Stomach (tissue), 9 donors: ENCODE data around the gene DBR1. TPM values are rescaled to one million over a fixed set of nuclear protein-coding genes. Genes with fewer than 3 reads are reported as not detected.
"Not testable (repeated sequence)": the region's sequence is repeated elsewhere in the genome, so short reads cannot be mapped to it uniquely, and the experiment has no call there.

Experiments
- DNase-seq, 2 donors: peaks; one replicate each; pipeline versions ENCODE4 v3.0.0 to v3.0.0-alpha.2; 2013 to 2019
- H3K27ac ChIP-seq, 5 donors: fragments of 200-600 bp in 4 of 5; sonication (generic) in 4 of 5; one replicate each; pipeline ENCODE4 v1.5.1; 2013 to 2019; ENCODE audit warnings: mild to moderate bottlenecking in 1 of 5, moderate library complexity in 1 of 5
- H3K27me3 ChIP-seq, 3 donors: fragments of 200-600 bp; sonication (generic); one replicate each; pipeline ENCODE4 v1.5.1; 2017 to 2019; ENCODE audit warnings: mixed run types in 1 of 3
- H3K36me3 ChIP-seq, 4 donors: fragments of 200-600 bp; sonication (generic); 1 replicate in 3 of 4; 2 replicates in 1 of 4; pipeline ENCODE4 v1.5.1; 2016 to 2019
- H3K4me1 ChIP-seq, 4 donors: fragments of 200-600 bp; sonication (generic); one replicate each; pipeline ENCODE4 v1.5.1; 2016 to 2019
- H3K4me3 ChIP-seq, 4 donors: fragments of 200-600 bp; sonication (generic) in 3 of 4; one replicate each; pipeline ENCODE4 v1.5.1; 2016 to 2019; ENCODE audit warnings: mild to moderate bottlenecking in 1 of 4
- H3K9me3 ChIP-seq, 4 donors: fragments of 200-600 bp; sonication (generic); one replicate each; pipeline ENCODE4 v1.5.1; 2016 to 2019
- CTCF ChIP-seq, 7 experiments: fragments of 450-650 bp in 4 of 7; fragments of 200-600 bp in 3 of 7; sonication (generic) in 3 of 7; IDR thresholded peaks; one replicate each; pipeline ENCODE4 v1.5.1; 2016 to 2019; ENCODE audit warnings: antibody characterized with exemption in 7 of 7, control low read depth in 2 of 7, mild to moderate bottlenecking in 1 of 7
- EP300 ChIP-seq: sonication (generic); formaldehyde crosslinking; IDR thresholded peaks from one replicate; pipeline ENCODE4 v1.6.1; 2017; ENCODE audit warnings: antibody characterized with exemption
- POLR2A ChIP-seq, 4 donors: fragments of 450-650 bp; IDR thresholded peaks; one replicate each; pipeline ENCODE4 v1.6.1; 2016; ENCODE audit warnings: antibody characterized with exemption in 4 of 4, control low read depth in 2 of 4, mild to moderate bottlenecking in 1 of 4, moderate library complexity in 1 of 4
- POLR2AphosphoS5 ChIP-seq, 3 donors: sonication (generic); formaldehyde crosslinking; IDR thresholded peaks; one replicate each; pipeline ENCODE4 v1.6.1; 2016; ENCODE audit warnings: antibody characterized with exemption in 3 of 3
- WGBS, 5 donors: extraction: QIAGEN DNeasy Blood & Tissue Kit in 3 of 5; methylation state at CpG; one replicate each; pipeline versions ENCODE4 v1.1.5 to v1.1.7; 2013 to 2018; 5-methylcytosine and 5-hydroxymethylcytosine counted together
- intact Hi-C: fragments of 100-400 bp; cut with DNase I; formaldehyde crosslinking; loops from one replicate; pipeline ENCODE4 v1.15.1; 2023; ENCODE audit warnings: low total_unique reads
- polyA plus RNA-seq, 3 donors: library from polyadenylated mRNA; stranded (reverse); fragments of 200-250 nt; gene quantifications; one replicate each; pipeline ENCODE4 v1.2.3, GENCODE V29; 2013
- total RNA-seq, 5 donors: library from RNA; depleted of rRNA; stranded (reverse); fragments of >200 nt; gene quantifications; one replicate each; pipeline versions ENCODE4 v1.1.0 to v1.2.3, GENCODE V29; 2014 to 2016
- donor health status: healthy with polysubstance abuse.
- donor health status: Bipolar disorder and iron deficiency.
- donor health status: healthy.

The DBR1 gene
- total and polyA plus RNA-seq, 8 donors = 4.7 to 50.9 (median 9.8) TPM

- Histone ChIP-seq H3K9me3 (peaks cover 0 to under 1% (median 0%) of the 10 kb centered on the region in 4 donors), H3K4me1 (no peaks in the 10 kb centered on the region), H3K4me3 (no peak overlapping the region), H3K27ac (no peak overlapping the region), H3K27me3 (no peaks in the 10 kb centered on the region), H3K36me3 (no peaks in the 10 kb centered on the region)
- intact Hi-C loops = no loop called here
- DNase-seq = peak in 1 of 2 donors; percentile 17
- TF ChIP-seq POLR2AphosphoS5 (IDR thresholded peaks at IDR 0.05) = no peak
- TF ChIP-seq POLR2A (IDR thresholded peaks at IDR 0.05) = no peak
- no peak for TF ChIP-seq EP300
- peak in 1 of 7 experiments; percentile 42 for TF ChIP-seq CTCF (IDR thresholded peaks at IDR 0.05)
- WGBS, 5 donors = 35 to 50% (median 46%) methylated on average over 4 of the region's 4 CpGs
Measured at GRCh38 chr3:138148503-138148902, 26.2 kb downstream of the DBR1 start.

GRCh38 chr3:138142181-138142580, 32.5 kb downstream of the DBR1 start:
- H3K4me3 ChIP-seq, DNase-seq, intact Hi-C loops, H3K9me3 ChIP-seq, H3K27ac ChIP-seq, H3K27me3 ChIP-seq, H3K36me3 ChIP-seq: not testable (repeated sequence)
- H3K4me1 ChIP-seq = peaks cover 0 to 14% (median under 1%) of the 10 kb centered on the region in 4 donors
- WGBS, 5 donors = 88 to 96% (median 89%) methylated on average over 3 of the region's 3 CpGs

- intact Hi-C loops = no loop called here
- Histone ChIP-seq H3K4me3 (no peak overlapping the region), H3K36me3 (no peaks in the 10 kb centered on the region), H3K27me3 (no peaks in the 10 kb centered on the region), H3K4me1 (peaks cover 0 to 26% (median 12%) of the 10 kb centered on the region in 4 donors), H3K27ac (no peak overlapping the region), H3K9me3 (peaks cover 0 to 5% (median 0%) of the 10 kb centered on the region in 4 donors)
- DNase-seq = no peak
- TF ChIP-seq POLR2A (IDR thresholded peaks at IDR 0.05) (no peak), EP300 (no peak), POLR2AphosphoS5 (IDR thresholded peaks at IDR 0.05) (no peak), CTCF (IDR thresholded peaks at IDR 0.05) (no peak)
Measured at GRCh38 chr3:138140940-138141339, 33.8 kb downstream of the DBR1 start.

GRCh38 chr3:138139691-138140090, 35.0 kb downstream of the DBR1 start:
- 38 to 86% (median 44%) methylated on average over 2 of the region's 2 CpGs for WGBS, 5 donors
- TF ChIP-seq CTCF (IDR thresholded peaks at IDR 0.05) (no peak), POLR2A (IDR thresholded peaks at IDR 0.05) (no peak)
- no peak overlapping the region for H3K27ac ChIP-seq
- H3K4me1 ChIP-seq = peaks cover 0 to 39% (median 17%) of the 10 kb centered on the region in 4 donors
- intact Hi-C loops = no loop called here
- no peak for DNase-seq
- peaks cover 0 to 5% (median 0%) of the 10 kb centered on the region in 4 donors for H3K9me3 ChIP-seq
- H3K36me3 ChIP-seq = no peaks in the 10 kb centered on the region
- no peaks in the 10 kb centered on the region for H3K27me3 ChIP-seq
- no peak overlapping the region for H3K4me3 ChIP-seq

GRCh38 chr3:138137861-138138260, 36.9 kb downstream of the DBR1 start:
- H3K27me3 ChIP-seq = no peaks in the 10 kb centered on the region
- TF ChIP-seq CTCF (IDR thresholded peaks at IDR 0.05) = no peak
- no peak for TF ChIP-seq POLR2A (IDR thresholded peaks at IDR 0.05)
- TF ChIP-seq EP300 = no peak
- no peak for TF ChIP-seq POLR2AphosphoS5 (IDR thresholded peaks at IDR 0.05)
- no peak overlapping the region for H3K4me3 ChIP-seq
- H3K27ac ChIP-seq = peak overlapping the region in 2 of 5 donors; percentile 67 to 74
- H3K36me3 ChIP-seq = no peaks in the 10 kb centered on the region
- intact Hi-C loops = no loop called here
- DNase-seq = no peak
- H3K9me3 ChIP-seq = no peaks in the 10 kb centered on the region
- WGBS, 5 donors = 42 to 68% (median 54%) methylated on average over 2 of the region's 2 CpGs
- H3K4me1 ChIP-seq = peaks cover 12 to 54% (median 19%) of the 10 kb centered on the region in 4 donors
